ENCODE measurements around the gene AQP10.
"Not testable (repeated sequence)": the region's sequence is repeated elsewhere in the genome, so short reads cannot be mapped to it uniquely, and the experiment has no call there.

The AQP10 gene

GRCh38 chr1:154344977-154345837, 24.3 kb downstream of the AQP10 start:
- peak; percentile 51 for DNase-seq (ENCODE audit: low read depth)

GRCh38 chr1:154346276-154346917, 25.5 kb downstream of the AQP10 start:
- DNase-seq (ENCODE audit: low read depth), result no peak

DNA sequence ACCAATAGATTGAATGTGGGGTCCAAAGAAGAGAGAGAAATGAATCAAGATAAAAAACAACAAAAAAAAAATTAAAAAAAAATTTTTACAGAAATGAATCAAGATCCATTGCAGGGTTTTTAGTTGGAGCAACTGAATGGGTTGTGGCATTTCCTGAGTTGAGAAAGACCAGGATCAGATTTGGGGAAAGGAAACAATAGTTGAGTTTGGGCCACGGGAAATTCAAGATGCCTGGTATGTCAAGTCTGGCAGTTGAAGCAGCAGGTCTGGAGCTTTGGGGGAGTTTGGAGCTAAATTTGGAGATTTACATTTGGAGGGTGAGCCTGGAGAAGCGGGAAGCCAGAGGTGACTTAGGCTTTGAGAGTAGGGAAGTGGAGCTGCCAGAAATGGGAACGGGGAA, 27.1 kb downstream of the AQP10 start:
- no peak for DNase-seq (ENCODE audit: low read depth)

- no peak for DNase-seq (ENCODE audit: low read depth)
Observed at GRCh38 chr1:154348429-154349076, 27.7 kb downstream of the AQP10 start.

DNA sequence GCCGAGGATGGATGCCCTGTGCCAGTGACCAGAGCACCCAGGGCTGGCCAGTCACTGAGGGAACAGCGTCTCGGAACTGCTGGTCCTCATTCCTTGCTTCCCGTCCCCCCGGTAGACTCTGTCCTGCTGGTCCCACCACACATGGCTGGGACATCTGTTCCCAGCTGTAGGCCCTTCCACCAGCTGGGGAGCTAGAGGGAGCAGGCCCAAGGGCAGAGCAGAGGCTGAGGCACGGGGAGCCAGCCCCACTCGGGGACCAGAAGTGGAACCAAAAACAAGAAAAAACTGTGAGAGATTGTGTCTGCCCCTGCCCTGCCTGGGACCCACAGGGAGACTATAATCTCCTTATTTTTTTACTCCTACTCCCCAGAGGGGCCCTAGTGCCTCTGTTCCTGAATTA, 28.2 kb downstream of the AQP10 start:
- no peak for DNase-seq (ENCODE audit: low read depth)

DNA sequence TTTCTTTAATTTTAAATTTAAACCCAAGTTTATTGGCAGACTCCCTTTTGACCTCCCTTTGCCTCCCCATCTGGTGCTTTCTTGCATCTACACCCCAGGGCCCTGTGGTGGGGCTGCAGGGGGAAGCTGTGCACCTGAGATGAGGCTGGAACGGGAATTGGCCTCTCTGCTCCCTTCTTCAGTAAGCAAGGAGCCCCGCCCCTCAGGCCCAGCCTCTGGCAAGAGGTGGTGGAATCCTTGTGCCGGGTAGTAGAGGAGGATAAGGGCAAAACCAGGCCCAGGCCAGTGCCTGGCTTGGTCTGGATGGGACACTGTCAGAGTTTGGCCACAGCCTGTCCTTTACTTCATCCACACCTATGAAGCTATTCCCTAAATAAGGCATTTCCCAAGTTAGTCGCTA, 29.5 kb downstream of the AQP10 start:
- DNase-seq (ENCODE audit: low read depth), result no peak

DNA sequence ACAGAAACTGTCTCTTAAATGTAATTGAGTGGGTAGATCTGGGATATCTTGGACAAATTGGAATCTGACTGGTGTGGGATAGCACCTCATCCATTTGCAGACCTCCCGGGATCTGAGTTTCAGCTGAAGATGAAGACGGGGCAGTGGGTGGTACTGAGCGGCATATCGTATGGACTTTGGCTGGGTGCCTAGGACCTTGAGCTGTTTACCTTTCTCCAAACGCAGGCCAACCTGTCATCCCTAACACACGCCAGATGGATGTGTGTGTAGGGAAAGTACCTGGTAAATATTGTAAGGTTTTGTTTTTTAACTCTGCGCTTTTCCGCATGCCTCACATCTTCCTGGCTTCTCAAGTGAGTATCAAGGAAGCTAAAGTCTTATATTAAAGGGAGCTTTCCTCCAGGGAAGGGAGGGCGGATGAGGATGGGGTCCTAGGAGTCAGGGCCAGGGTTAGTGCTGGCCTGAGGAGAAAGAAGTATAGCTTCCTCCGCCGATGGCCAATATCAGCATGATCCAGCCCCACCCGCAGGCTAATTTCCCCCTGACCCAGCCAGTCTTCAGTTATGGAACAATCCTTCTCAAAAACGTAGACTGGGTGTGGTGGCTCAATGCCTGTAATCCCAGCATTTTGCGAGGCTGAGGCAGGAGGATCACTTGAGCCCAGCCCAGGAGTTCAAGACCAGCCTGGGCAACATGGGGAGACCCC, 30.6 kb downstream of the AQP10 start:
- no peak for DNase-seq (ENCODE audit: low read depth)

DNA sequence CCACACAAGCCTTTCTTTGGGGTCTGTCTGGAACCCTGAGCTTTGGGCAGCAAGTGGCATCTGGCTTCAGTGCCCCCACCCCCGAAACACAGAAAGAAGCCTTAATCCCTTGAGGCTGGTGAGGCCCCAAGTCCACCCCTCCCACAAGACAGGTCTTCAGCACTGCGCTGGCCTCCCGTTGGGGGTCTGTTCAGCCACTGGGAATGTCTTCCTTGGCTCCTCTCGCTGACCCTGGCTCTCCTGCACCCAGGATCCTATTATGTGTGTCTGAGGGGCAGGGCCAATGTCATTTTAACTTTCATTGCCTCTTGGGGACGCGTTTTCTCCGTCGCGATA, 31.3 kb downstream of the AQP10 start:
- no peak for DNase-seq (ENCODE audit: low read depth)

GRCh38 chr1:154352581-154353459, 31.9 kb downstream of the AQP10 start:
- no peak for DNase-seq (ENCODE audit: low read depth)

DNA sequence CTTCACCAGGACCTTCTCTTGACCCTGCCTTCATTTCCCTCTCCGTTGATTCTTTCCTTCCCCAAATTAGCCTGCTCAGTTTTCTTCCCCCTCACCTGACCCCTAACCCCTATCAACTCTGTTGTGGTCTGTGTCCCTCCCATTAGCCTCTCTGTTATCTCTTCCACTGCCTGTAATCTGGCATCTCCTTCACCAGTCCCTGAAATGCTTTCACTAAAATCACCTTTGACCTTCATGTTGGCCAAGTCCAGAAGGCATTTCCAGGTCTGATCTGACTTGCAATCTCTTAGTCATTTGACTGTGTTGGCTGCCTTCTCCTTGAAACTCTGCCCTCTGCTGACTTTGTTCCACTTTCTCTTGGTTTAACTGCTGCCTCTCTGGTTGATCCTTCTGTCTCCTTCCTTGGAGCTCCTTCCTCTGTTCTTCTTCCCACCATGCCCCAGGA, 32.6 kb downstream of the AQP10 start:
- DNase-seq (ENCODE audit: low read depth), result no peak

GRCh38 chr1:154353966-154354365, 33.1 kb downstream of the AQP10 start:
- DNase-seq (ENCODE audit: low read depth), result no peak

DNA sequence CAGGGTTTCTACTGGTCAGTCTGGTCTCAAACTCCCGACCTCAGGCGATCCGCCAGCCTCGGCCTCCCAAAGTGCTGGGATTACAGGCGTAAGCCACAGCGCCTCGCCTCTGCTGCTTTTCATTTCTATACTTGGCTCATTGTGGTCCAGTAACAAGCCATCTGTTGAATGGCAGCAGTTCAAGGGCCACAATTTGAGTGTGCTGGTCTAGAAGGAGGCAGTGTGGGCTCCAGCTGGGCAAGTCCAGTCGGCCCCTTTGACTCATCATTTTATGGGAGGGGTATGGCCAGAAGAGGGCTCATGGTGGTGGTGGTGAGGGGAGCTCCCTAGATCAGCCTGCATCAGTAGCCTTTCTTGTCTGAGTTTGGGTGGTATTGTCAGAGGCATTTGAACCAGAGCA, 37.6 kb downstream of the AQP10 start:
- no peak for DNase-seq (ENCODE audit: low read depth)

DNA sequence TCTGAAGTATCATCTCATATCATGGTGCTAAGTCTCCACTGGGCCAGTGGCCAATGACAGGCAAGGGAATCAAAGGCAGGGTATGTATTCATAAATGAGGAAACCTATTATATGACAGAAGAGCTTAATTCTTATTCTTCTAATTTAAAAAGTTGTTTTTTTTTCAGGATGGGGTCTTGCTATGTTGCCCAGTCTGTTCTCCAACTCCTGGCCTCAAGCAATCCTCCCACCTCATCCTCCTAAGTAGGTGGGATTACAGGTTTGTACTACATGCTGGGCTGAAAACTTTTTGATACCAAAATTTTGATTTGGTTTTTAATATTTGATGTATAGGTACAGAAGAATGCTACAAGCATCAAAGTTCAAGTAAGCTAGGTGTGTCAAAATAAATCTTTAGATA, 39.4 kb downstream of the AQP10 start:
- no peak for DNase-seq (ENCODE audit: low read depth)

- DNase-seq (ENCODE audit: low read depth), result not testable (repeated sequence)
Observed at GRCh38 chr1:154360881-154361280, 40.0 kb downstream of the AQP10 start.

DNA sequence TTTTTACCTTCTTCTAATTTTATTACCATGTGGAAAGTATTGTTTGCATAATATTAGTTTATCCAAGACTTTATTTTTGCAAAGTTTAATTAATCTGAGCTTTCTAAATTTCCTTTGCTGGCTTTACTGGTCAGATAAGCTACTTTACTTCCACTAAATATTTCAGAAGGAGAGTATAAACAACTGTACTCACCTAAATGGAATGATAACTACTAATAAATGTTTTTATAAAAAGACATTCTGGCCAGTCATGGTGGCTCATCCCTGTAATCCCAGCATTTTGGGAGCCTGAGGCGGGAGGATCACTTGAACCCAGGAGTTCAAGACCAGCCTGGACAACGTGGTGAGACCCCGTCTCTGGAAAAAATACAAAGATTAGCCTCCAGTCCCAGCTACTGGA, 40.5 kb downstream of the AQP10 start:
- no peak for DNase-seq (ENCODE audit: low read depth)

DNA sequence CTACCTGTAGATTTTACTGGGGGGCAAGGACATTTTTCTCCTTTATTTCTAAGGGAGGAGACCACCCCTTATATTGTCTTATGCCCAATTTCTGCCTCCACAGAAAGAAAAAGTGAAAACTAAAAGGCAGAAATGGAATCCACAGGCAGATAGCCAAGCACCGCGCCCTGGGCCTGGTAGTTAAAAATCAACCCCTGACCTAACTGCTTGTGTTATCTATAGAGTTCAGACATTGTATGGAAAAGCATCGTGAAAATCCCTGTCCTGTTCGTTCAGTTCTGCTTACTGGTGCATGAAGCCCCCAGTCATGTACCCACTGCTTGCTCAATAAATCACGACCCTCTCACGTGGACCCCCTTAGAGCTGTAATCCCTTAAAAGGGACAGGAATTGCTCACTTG, 50.5 kb downstream of the AQP10 start:
- no peak for DNase-seq (ENCODE audit: low read depth)

GRCh38 chr1:154373777-154374357, 53.0 kb downstream of the AQP10 start:
- not testable (repeated sequence) for DNase-seq (ENCODE audit: low read depth)
